ENCODE measurements around the gene AKT3.

Gene AKT3

DNA sequence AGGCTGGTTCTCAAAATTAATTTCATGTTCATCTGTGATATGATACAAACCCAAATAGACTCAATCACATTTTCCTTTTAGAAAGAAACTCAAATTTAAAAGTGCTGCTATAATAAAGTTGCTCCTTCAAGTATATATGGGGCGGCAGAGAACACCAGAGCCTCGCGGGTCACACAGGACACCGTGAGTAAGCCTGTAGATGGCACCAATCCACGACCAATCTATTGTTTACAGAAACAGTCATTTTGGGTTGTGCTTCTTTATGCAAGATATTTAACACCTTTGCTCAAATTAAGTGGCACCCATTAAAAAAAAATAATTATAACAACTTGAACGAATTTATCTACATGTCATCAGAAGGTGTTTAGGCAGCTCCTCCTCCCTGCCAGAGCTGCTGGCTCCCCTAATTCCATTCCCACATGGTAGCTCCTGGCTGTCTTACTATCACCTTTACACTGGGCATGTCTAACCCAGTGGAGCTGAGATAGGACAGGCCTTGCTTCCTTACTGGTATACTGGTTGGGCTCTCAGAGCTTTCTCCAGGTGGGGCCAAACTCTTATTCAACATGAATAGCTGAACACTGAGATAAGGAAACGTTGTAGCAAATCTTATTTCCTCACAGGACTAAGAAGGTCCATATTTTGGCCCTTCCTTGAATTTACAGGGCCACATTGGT is 307.2 kb downstream of the AKT3 start:
- Mint-ChIP-seq H3K36me3 (peaks cover 24% of the 10 kb centered on the region), H3K4me1 (peaks cover 2% of the 10 kb centered on the region), H3K9me3 (no peaks in the 10 kb centered on the region), H3K27me3 (no peaks in the 10 kb centered on the region), H3K27ac (peak overlapping the region; percentile 47), H3K4me3 (no peak overlapping the region)
- no peak for ATAC-seq (ENCODE audit: low read depth)
- no peak for DNase-seq (ENCODE audit: low spot score in 2 of 2)

DNA sequence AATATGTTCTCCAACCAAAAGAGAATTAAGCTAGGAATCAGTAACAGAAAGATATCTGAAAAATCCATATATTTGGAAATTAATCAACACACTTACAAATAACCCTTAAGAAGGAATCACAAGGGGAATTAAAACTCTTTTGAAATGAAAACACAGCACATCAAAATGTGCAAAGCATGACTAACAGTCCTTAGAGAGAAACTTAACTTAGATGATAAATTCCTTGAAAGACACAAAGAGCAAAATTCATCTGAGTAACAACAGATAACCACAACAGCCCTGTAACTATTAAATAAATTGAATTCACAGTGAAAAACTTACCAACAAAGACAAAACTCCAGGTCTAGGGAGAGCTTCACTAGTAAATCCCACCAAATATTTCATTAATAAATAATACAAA is 310.4 kb downstream of the AKT3 start:
- peaks cover 27% of the 10 kb centered on the region for H3K36me3 Mint-ChIP-seq
- H3K27me3 Mint-ChIP-seq = no peaks in the 10 kb centered on the region
- no peak for DNase-seq (ENCODE audit: low spot score in 2 of 2)
- no peak for ATAC-seq (ENCODE audit: low read depth)
- H3K4me1 Mint-ChIP-seq = no peaks in the 10 kb centered on the region
- no peak overlapping the region for H3K4me3 Mint-ChIP-seq
- no peaks in the 10 kb centered on the region for H3K9me3 Mint-ChIP-seq
- H3K27ac Mint-ChIP-seq = no peak overlapping the region

DNA sequence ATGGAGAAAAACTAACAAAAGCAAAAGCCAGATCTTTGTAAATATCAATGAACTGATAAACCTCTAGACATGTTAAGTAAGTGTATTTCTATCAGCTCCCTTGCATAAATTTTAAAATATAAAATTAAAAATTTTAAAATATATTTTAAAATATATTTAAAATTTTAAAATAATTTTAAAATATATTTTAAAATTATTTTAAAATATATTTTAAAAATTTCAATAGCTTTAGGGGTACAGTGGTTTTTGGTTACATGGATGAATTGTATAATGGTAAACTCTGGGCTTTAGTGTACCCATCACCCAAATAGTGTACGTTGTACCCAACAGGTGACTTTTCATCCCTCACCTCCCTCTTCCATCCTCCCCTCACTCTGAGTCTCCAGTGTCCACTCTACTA is 315.0 kb downstream of the AKT3 start:
- no peaks in the 10 kb centered on the region for H3K27me3 Mint-ChIP-seq
- no peak overlapping the region for H3K4me3 Mint-ChIP-seq
- no peaks in the 10 kb centered on the region for H3K4me1 Mint-ChIP-seq
- H3K9me3 Mint-ChIP-seq = peaks cover 2% of the 10 kb centered on the region
- ATAC-seq (ENCODE audit: low read depth) (no peak), DNase-seq (ENCODE audit: low spot score in 2 of 2) (no peak)
- no peak overlapping the region for H3K27ac Mint-ChIP-seq
- peaks cover 19% of the 10 kb centered on the region for H3K36me3 Mint-ChIP-seq

DNA sequence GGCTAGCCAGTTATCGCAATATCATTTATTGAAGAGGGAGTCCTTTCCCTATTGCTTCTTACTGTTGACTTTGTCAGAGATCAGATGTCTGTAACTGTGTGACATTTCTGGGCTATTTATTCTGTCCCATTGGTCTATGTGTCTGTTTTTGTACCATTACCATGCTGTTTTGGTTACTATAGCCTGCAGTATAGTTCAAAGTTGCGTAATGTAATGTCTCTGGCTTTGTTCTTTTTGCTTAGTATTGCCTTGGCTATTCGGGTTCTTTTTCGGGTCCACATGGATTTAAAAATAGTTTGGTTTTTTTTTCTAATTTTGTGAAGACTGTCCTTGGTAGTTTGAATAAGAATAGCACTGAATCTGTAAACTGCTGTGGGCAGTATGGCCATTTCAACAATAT is 320.5 kb downstream of the AKT3 start:
- Mint-ChIP-seq H3K36me3 (peaks cover 16% of the 10 kb centered on the region), H3K9me3 (peaks cover 3% of the 10 kb centered on the region), H3K4me3 (no peak overlapping the region), H3K4me1 (peaks cover 2% of the 10 kb centered on the region), H3K27ac (no peak overlapping the region), H3K27me3 (no peaks in the 10 kb centered on the region)
- no peak for ATAC-seq (ENCODE audit: low read depth)
- DNase-seq (ENCODE audit: low spot score in 2 of 2) = no peak

DNA sequence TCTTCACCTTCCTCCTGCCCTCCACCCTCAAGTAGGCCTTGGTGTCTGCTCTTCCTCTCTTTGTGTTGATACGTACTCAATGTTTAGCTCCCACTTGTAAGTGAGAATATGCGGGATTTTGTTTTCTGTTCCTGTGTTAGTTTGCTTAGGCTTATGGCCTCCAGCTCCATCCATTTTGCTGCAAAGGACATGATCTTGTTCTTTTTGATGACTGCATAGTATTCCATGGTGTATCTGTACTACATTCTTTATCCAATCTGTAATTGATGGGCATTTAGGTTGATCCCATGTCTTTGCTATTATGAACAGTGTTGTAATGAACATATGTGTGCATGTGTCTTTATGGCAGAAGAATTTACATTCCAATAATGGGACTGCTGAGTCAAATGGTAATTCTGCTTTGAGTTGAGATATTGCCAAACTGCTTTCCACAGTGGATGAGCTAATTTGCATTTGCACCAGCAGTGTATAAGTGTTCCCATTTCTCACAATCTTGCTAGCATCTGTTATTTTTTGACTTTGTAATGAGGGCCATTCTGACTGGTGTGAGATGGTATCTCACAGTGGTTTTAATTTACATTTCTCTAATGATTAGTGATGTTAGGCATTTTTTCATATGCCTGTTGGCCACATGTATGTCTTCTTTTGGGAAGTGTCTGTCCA is 321.5 kb downstream of the AKT3 start:
- Mint-ChIP-seq H3K4me1 (peaks cover 4% of the 10 kb centered on the region), H3K27me3 (no peaks in the 10 kb centered on the region), H3K36me3 (peaks cover 17% of the 10 kb centered on the region), H3K4me3 (no peak overlapping the region), H3K27ac (no peak overlapping the region), H3K9me3 (peaks cover 3% of the 10 kb centered on the region)
- no peak for ATAC-seq (ENCODE audit: low read depth)
- DNase-seq (ENCODE audit: low spot score in 2 of 2) = no peak

DNA sequence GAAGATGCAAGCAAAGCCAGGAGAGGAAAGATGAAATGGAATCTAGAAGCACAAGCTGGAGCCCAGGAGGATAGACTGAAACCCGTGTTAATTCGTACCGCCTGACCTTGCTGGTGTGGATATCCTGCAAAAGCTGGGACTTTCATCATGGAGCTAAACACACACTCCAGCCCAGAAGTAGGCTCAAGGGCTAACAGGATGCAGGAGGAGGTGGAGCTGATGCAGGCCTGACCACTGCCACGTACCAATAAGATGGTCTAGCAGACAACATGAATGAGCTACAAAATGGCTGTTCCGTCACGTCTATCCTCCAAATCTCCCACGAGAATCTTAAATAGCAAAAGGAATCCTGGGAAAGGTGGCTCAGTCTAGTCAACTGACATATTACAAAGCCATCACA is 323.9 kb downstream of the AKT3 start:
- peaks cover 6% of the 10 kb centered on the region for H3K4me1 Mint-ChIP-seq
- no peaks in the 10 kb centered on the region for H3K27me3 Mint-ChIP-seq
- H3K9me3 Mint-ChIP-seq = peaks cover 3% of the 10 kb centered on the region
- ATAC-seq (ENCODE audit: low read depth) (no peak), DNase-seq (ENCODE audit: low spot score in 2 of 2) (no peak)
- no peak overlapping the region for H3K4me3 Mint-ChIP-seq
- H3K27ac Mint-ChIP-seq = no peak overlapping the region
- H3K36me3 Mint-ChIP-seq = peaks cover 17% of the 10 kb centered on the region

DNA sequence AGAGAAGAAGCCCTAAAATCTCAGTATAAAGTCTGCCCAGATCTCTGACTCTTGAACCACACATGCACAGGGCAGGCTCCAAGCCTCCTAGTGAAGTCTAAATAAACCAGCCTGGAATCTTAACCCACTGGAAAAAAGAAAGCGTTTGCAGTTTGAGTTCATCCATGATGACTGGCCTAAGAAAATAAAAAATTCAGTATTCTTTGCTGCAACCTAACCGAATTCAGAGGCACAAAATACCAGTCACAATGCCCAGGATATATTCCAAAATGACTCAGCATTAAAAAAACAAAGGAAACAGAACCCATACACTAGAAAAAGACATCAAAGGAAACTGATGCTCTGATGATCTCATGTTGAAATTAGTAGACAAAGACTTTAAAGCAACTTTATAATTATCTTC is 325.0 kb downstream of the AKT3 start:
- no peak for ATAC-seq (ENCODE audit: low read depth)
- Mint-ChIP-seq H3K27me3 (no peaks in the 10 kb centered on the region), H3K27ac (no peak overlapping the region), H3K4me1 (peaks cover 6% of the 10 kb centered on the region), H3K9me3 (peaks cover 1% of the 10 kb centered on the region), H3K4me3 (no peak overlapping the region), H3K36me3 (peaks cover 17% of the 10 kb centered on the region)
- DNase-seq (ENCODE audit: low spot score in 2 of 2) = no peak

DNA sequence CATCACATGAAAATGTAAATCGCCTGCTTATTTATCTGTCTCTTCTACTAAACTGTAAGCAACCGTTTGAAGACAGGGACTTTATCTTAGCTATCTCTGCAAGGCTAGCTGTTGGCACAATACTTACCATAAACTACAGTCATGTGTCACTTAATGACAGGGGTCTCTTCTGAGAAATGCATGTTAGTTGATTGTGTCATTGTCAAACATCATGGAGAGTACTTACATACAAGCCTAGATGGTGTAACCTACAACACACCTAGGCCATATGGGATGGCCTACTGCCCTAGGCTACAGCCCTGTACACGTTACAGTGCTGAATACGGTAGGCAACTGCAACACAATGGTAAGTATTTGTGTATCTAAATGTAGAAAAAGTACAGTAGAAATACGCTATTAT is 326.3 kb downstream of the AKT3 start:
- H3K4me3 Mint-ChIP-seq = no peak overlapping the region

DNA sequence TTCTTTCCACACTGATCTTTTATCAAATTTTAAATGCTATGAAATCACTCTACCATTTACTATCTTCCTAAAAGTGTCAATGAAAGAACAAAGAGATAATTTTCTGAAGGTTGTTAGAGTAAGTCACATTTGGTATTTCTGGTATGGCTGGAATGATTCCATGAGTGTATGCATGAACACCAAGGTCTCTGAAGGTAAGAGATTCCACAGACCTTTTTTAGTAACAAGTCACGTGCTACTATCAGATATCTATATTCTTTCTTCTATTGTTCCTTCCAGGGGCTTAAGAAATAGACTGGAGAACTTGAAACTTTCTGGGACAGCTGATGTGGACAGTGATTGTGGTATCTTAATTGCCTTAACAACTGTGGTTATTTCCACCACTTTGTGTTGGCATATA is 329.2 kb downstream of the AKT3 start:
- Mint-ChIP-seq H3K9me3 (peaks cover 3% of the 10 kb centered on the region), H3K27me3 (no peaks in the 10 kb centered on the region), H3K27ac (no peak overlapping the region), H3K36me3 (peaks cover 22% of the 10 kb centered on the region), H3K4me3 (no peak overlapping the region), H3K4me1 (peaks cover 6% of the 10 kb centered on the region)
- ATAC-seq (ENCODE audit: low read depth) = no peak
- no peak for DNase-seq (ENCODE audit: low spot score in 2 of 2)

More for the DNA sequence above, 326.3 kb downstream of the AKT3 start:
- H3K27ac Mint-ChIP-seq = no peak overlapping the region
- H3K36me3 Mint-ChIP-seq = peaks cover 11% of the 10 kb centered on the region
- H3K9me3 Mint-ChIP-seq = peaks cover 2% of the 10 kb centered on the region
- ATAC-seq (ENCODE audit: low read depth) = no peak
- no peaks in the 10 kb centered on the region for H3K27me3 Mint-ChIP-seq
- H3K4me1 Mint-ChIP-seq = peaks cover 6% of the 10 kb centered on the region
- no peak for DNase-seq (ENCODE audit: low spot score in 2 of 2)

DNA sequence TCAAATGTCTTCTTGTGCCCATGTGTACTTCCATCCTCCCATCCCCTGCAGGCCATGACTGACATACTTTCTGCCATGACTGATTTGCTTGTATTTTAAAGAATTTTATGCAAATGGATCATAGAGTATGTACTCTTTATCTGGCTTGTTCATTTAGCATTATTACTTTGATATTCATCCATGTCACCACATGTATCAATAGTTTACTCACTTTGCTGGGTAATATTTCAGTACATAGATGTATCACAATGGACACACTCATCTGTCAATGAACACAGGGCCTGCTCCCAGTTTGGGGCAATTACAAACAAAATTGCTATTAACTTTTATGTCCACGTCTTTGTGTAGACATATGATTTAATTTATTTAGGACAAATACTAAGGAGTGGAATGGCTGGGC is 335.1 kb downstream of the AKT3 start:
- Mint-ChIP-seq H3K4me3 (no peak overlapping the region), H3K27me3 (no peaks in the 10 kb centered on the region), H3K9me3 (peaks cover 2% of the 10 kb centered on the region), H3K27ac (no peak overlapping the region), H3K4me1 (peaks cover 16% of the 10 kb centered on the region), H3K36me3 (peaks cover 30% of the 10 kb centered on the region)
- ATAC-seq (ENCODE audit: low read depth) (no peak), DNase-seq (ENCODE audit: low spot score in 2 of 2) (no peak)

DNA sequence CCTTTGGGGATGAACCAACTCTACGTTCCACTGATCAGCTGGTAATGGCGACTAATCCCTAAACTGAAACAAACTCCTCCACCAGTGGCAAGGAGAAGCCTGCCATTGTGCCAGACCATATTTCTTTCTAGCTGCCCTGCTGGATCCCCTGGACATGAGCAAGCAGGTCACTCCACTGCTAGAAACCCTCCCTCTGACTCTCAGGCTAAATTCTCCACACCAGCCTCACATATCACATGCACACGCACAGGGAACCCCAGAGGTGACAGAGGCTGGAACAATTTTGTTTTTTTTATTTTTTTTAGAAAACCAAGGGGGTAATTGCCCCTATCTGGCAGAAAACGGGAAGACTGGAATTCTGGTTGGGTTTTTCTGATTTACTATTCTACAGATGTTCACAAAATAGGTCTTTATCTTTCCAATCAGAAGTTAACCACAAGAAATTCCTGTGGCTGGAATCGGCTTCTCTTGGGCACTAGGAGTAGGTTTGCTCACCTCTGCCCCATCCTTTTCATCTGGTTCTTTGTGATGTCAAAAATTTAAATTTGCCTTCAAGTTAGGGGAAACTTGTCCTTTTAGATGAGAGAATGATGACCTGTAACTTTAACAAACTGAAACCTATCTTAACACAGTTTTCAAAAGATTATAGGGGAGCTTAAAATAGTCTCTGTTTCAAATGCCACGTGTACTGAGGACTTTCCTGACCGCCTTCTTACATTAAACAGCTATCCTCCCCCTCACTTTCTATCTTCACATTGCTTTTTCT is 336.1 kb downstream of the AKT3 start:
- no peak overlapping the region for H3K4me3 Mint-ChIP-seq
- no peaks in the 10 kb centered on the region for H3K27me3 Mint-ChIP-seq
- peaks cover 18% of the 10 kb centered on the region for H3K4me1 Mint-ChIP-seq
- peaks cover 2% of the 10 kb centered on the region for H3K9me3 Mint-ChIP-seq
- ATAC-seq (ENCODE audit: low read depth) (no peak), DNase-seq (ENCODE audit: low spot score in 2 of 2) (no peak)
- peaks cover 30% of the 10 kb centered on the region for H3K36me3 Mint-ChIP-seq
- H3K27ac Mint-ChIP-seq = no peak overlapping the region

DNA sequence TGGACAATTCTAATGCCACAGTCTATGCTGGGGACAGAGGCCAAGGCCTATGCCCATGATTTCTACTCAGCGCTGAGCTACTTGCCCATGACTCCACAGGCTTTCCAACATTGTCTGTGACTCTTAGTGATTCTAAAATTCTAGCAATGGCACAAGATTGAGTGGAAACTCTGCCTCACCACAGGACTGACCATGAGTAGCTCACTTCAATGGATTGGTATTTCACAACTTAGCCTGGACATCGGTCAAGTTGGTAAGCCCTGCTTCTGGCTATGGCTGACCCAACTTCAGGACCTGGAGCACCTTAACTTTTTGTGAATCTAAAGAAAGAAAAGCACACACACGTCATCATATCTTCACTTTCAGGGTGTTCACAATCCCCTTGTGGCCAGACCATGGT is 339.1 kb downstream of the AKT3 start:
- H3K27ac Mint-ChIP-seq = peak overlapping the region; percentile 14
- ATAC-seq (ENCODE audit: low read depth) (no peak), DNase-seq (ENCODE audit: low spot score in 2 of 2) (no peak)
- H3K4me3 Mint-ChIP-seq = no peak overlapping the region
- H3K9me3 Mint-ChIP-seq = no peaks in the 10 kb centered on the region
- H3K36me3 Mint-ChIP-seq = peaks cover 18% of the 10 kb centered on the region
- H3K27me3 Mint-ChIP-seq = no peaks in the 10 kb centered on the region
- H3K4me1 Mint-ChIP-seq = peaks cover 40% of the 10 kb centered on the region

DNA sequence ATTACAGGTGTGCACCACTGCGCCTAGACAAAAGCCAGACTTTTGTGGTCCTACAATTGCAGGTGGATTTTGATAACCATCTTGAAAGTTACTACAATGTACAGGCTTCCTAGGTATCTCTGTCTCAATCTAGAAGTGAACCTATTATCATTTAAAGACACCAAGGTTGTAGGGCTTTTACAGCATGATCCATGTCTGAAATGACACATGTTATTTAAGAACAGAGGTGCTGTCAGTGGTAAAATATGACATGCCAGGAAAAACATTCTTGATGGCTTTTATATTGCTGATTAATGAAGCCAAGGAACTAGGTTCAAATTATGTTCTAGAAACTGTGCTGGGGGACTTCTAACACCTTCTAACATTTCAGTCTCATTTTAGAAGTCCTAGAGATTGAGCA is 341.1 kb downstream of the AKT3 start:
- peak overlapping the region; percentile 46 for H3K4me3 Mint-ChIP-seq
- no peak for DNase-seq (ENCODE audit: low spot score in 2 of 2)

DNA sequence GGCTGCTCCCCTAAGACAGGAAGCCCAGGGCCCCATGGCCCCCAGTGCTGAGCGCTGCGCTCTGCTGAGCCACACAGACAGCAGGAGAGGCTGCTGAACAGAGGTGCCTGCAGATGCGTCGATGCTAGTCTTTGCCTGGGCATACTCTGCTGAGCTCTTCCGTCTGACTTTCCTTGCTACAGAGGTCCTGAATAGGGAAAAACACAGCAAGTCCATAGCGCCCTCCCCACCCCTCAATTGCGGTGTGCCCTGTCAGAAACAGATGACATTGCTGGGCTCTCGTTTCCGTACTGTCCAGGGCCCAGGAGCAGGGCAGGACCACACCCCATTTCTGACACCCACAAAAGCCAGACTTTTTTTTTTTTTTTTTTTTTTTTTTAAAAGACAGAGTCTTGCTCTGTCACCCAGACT is 341.7 kb downstream of the AKT3 start:
- peaks cover 23% of the 10 kb centered on the region for H3K36me3 Mint-ChIP-seq
- ATAC-seq (ENCODE audit: low read depth) (peak; percentile 92), DNase-seq (ENCODE audit: low spot score in 2 of 2) (peak; percentile 30 to 54)

More for the DNA sequence above, 341.1 kb downstream of the AKT3 start:
- peaks cover 40% of the 10 kb centered on the region for H3K4me1 Mint-ChIP-seq
- H3K9me3 Mint-ChIP-seq = no peaks in the 10 kb centered on the region
- no peak overlapping the region for H3K27ac Mint-ChIP-seq
- H3K36me3 Mint-ChIP-seq = peaks cover 19% of the 10 kb centered on the region
- H3K27me3 Mint-ChIP-seq = no peaks in the 10 kb centered on the region
- no peak for ATAC-seq (ENCODE audit: low read depth)

More for the DNA sequence above, 341.7 kb downstream of the AKT3 start:
- Mint-ChIP-seq H3K27ac (peak overlapping the region; percentile 41), H3K4me1 (peaks cover 38% of the 10 kb centered on the region), H3K27me3 (no peaks in the 10 kb centered on the region), H3K9me3 (no peaks in the 10 kb centered on the region), H3K4me3 (peak overlapping the region; percentile 52)

Data from memory B cell (primary cell).